ENCODE results near the gene SOX8. TPM values are rescaled to one million over a fixed set of nuclear protein-coding genes. Genes with fewer than 3 reads are reported as not detected.
A peak's percentile ranks its signal among the peaks of the same experiment; 100 is the strongest.

SOX8 gene
- polyA plus RNA-seq, 3 donors from 2014 or later = 0.12 TPM; not detected in 2

DNA sequence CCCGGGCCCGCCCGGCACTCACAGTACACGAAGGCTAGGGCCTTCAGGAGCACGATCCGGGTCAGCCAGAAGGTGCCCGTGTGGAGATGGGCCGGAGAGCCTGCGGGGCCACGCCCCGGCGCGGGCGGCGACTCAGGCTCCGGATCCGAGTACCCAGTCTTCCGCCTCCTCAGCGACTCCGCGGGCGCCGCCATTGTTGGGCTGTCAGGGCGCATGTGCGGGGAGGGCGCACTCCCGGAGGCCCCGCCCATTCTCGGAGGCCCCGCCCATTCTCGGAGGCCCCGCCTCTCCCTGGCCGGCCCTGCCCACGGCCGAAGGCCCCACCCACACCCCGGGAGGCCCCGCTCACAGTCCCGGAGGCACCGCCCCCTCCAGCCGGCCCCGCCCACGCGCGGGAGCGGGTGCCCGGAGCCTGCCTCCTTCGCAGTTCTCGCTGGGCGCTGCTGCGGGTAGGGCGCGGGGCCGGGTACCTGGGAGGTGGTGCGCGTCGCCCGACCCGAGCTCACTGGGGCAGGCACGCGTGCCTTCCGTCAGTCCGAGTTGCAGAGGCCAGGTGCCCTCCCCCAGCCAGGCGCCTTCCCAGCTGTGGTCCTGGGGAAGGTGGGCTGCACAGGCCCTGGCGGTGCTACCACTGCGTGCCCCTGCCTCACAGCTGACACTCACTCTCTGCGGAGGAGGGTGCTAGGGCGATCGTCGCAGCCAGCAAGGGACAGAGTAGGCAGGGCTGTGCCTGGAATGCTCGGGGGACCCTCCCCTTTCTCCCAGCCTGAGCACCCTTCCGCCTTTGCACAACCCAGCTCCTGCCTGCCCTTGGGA lies 10.6 kb upstream of the SOX8 start, which contains the start of gene LMF1:
TSS of gene LMF1 (minus strand) at position 219 of the 816 bp plus-strand sequence. CDS start at position 215, 4 bp downstream.
- H3K4me1 Mint-ChIP-seq = peaks cover 13 to 17% of the 10 kb centered on the region in 2 donors
- H3K36me3 Mint-ChIP-seq = no peaks in the 10 kb centered on the region
- H3K27ac Mint-ChIP-seq = peak within 1 kb of the TSS in 5 of 6 donors; percentile 28 to 76 (median 70)
- DNase-seq = peak; percentile 95 to 98 (median 97)
- peak within 1 kb of the TSS; percentile 61 to 82 (median 74) for H3K4me3 Mint-ChIP-seq
- H3K27me3 Mint-ChIP-seq (ENCODE audit: low read depth in 3 of 3) = peaks cover 0 to 3% (median 0%) of the 10 kb centered on the region in 3 donors
- H3K9me3 Mint-ChIP-seq = no peaks in the 10 kb centered on the region

DNA sequence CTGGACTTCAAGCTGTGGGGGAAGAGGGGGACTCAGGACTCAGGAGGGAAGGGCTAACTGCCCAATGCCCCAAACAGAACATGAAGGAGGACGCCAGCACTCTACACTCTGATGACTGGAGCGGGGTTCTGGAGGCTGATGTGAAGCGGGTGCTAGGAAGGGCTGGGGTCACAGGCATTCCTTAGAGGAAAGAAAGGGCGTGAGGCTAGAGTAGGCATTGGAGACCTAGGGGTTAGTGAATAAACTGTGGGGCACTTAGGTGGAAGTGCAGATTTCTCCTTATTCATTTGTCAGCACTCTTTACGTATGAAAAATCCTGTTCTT lies 10.0 kb upstream of the SOX8 start:
- peaks cover 0 to 3% (median 0%) of the 10 kb centered on the region in 3 donors for H3K27me3 Mint-ChIP-seq (ENCODE audit: low read depth in 3 of 3)
- peaks cover 12 to 17% of the 10 kb centered on the region in 2 donors for H3K4me1 Mint-ChIP-seq
- H3K27ac Mint-ChIP-seq = peak overlapping the region in 4 of 6 donors; percentile 15 to 73 (median 46)
- no peaks in the 10 kb centered on the region for H3K9me3 Mint-ChIP-seq
- no peaks in the 10 kb centered on the region for H3K36me3 Mint-ChIP-seq
- peak overlapping the region; percentile 61 to 77 (median 73) for H3K4me3 Mint-ChIP-seq
- no peak for DNase-seq

DNA sequence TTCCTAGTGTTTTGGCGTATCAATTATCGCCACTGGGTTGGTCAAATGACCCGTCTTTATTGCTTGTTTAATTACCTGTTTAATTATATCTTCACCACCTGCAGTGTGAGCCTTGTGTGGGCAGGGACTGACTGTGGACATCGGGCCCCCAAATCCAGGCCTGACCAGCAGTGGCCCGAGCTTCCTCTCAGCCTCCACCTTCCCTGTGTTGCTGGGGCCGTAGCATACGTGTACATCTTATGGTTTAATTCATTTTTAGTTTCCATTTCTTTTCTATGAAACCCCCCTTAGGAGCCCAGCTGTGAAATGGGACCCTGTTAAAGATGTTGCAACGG lies 9.6 kb upstream of the SOX8 start:
- Mint-ChIP-seq H3K9me3 (no peaks in the 10 kb centered on the region), H3K27ac (peak overlapping the region in 4 of 6 donors; percentile 21 to 76 (median 72)), H3K4me3 (peak overlapping the region; percentile 61 to 77 (median 73)), H3K27me3 (ENCODE audit: low read depth in 3 of 3) (no peaks in the 10 kb centered on the region), H3K36me3 (no peaks in the 10 kb centered on the region), H3K4me1 (peaks cover 12 to 17% of the 10 kb centered on the region in 2 donors)
- DNase-seq = no peak

DNA sequence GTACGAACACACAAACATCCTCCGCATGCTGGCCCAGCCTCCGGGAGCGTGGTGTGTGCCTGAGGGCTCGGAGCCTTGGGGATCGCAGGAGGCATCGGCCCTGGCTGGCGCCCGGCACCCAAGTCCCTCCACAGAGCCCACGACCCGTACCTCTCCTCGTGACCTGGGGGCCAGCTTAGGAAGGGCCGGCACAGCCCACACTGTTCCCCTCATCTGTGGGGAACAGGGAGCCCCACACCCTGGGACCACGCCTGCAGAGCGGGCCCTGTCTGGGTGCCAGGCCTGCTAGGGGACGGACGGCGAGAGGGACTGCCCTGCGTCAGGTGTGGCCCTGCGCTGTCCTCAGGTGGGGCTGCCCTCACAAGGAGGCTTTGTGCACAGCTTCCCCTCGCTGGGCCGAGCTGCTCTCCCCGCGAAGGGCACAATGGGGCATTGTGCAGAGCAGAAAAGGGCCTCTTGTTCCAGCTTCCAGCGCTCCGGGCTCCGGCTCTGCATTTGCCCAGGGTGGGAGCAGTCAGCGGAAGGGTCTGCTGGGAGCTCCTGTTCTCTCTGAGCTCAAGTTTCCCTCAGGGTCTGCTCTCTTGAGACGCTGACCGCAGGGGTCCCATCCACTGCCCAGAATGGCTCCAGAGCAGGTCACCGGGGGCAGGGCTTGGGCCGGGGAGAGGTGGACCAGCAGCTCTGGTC lies 9.1 kb upstream of the SOX8 start:
- Mint-ChIP-seq H3K4me3 (no peak overlapping the region), H3K36me3 (no peaks in the 10 kb centered on the region), H3K27me3 (ENCODE audit: low read depth in 3 of 3) (peaks cover 0 to 2% (median 0%) of the 10 kb centered on the region in 3 donors), H3K9me3 (no peaks in the 10 kb centered on the region), H3K27ac (peak overlapping the region in 1 of 6 donors; percentile 73), H3K4me1 (peaks cover 12 to 17% of the 10 kb centered on the region in 2 donors)
- no peak for DNase-seq

DNA sequence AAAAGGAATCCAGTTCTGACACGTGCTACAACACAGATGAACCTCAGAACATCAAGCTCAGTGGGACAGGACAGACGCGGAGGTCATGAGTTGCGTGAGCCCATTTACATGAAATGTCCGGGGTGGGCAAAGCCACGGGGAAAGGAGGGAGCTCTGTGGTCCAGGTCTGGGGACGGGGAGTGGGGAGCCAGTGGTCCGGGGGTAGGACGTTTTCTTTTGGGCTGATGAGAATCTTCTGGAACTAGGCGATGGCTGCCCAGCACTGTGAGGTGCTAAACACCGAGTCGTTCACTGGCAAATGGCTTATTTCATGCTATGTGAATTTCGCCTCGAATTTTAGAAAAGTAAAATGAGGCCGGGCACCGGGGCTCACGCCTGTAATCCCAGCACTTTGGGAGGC lies 8.2 kb upstream of the SOX8 start:
- Mint-ChIP-seq H3K4me1 (peaks cover 11% of the 10 kb centered on the region in 2 donors), H3K9me3 (no peaks in the 10 kb centered on the region), H3K27ac (no peak overlapping the region), H3K4me3 (no peak overlapping the region), H3K27me3 (ENCODE audit: low read depth in 3 of 3) (peaks cover 0 to 2% (median 0%) of the 10 kb centered on the region in 3 donors), H3K36me3 (no peaks in the 10 kb centered on the region)
- DNase-seq = no peak

DNA sequence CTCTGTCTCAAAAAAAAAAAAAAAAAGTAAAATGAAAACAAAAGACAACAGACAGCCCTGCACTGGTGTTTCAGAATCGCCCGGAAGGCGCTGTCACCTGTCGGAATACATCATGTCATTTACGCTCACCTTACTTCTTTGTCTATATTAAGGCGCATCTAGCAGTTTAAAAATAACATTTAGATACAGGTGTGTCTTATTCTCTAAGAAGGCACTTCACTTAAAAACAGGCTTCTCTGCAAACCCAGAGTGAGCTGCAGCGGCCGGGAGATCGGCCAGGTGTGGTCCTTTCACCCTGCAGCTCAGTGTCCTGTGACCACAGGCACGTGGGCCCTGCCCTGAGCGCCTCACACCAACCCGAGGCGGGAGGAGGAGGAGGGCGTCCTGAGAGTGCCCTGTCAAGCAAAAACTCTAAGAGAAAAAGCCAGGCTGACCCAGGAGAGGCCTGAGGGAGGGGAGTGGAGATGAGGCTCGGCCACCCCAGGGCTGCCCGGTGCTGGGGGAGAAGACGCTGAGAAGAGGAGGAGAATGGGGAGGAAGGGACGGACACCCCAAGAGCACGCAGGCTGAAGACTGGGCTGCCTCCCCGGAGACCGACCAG lies 7.5 kb upstream of the SOX8 start:
- no peak for DNase-seq
- Mint-ChIP-seq H3K36me3 (no peaks in the 10 kb centered on the region), H3K4me3 (no peak overlapping the region), H3K27ac (no peak overlapping the region), H3K9me3 (no peaks in the 10 kb centered on the region), H3K27me3 (ENCODE audit: low read depth in 3 of 3) (peaks cover 2 to 3% (median 3%) of the 10 kb centered on the region in 3 donors), H3K4me1 (peaks cover 4 to 7% of the 10 kb centered on the region in 2 donors)

DNA sequence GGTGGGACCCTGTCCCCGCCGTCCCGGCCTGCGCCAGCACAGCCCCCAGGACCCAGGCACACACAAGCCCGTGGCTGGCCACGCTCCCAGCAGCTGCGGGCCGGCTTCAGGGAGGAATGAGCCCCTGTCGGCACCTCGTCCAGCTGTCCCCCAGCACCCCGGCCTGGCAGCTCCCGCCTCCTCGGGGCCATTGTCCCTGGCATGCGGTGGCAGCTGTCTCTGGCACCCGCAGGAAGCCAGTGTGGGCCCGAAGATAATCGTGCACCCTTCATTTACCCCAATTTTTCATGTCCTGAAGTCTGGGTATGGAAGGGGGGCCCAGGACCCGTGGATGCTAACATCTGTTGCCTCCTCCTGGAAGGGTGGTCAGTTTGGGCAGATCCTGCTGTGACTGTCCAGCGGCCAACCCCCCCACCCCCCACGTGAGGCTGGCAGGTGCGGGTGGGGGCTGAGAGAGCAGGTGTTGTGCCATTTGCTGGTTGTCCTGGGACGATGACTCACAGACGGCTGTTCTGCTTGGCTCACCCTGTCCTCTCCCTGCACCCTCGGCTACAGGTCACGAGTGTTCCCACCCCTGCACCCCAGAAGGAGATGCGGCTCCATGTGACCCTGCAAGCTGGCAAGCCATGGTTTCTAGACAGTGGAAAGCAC lies 6.8 kb upstream of the SOX8 start:
- DNase-seq = no peak
- H3K36me3 Mint-ChIP-seq = no peaks in the 10 kb centered on the region
- no peak overlapping the region for H3K4me3 Mint-ChIP-seq
- H3K4me1 Mint-ChIP-seq = peaks cover 0 to 4% of the 10 kb centered on the region in 2 donors
- no peak overlapping the region for H3K27ac Mint-ChIP-seq
- no peaks in the 10 kb centered on the region for H3K9me3 Mint-ChIP-seq
- peaks cover 2 to 5% (median 3%) of the 10 kb centered on the region in 3 donors for H3K27me3 Mint-ChIP-seq (ENCODE audit: low read depth in 3 of 3)

DNA sequence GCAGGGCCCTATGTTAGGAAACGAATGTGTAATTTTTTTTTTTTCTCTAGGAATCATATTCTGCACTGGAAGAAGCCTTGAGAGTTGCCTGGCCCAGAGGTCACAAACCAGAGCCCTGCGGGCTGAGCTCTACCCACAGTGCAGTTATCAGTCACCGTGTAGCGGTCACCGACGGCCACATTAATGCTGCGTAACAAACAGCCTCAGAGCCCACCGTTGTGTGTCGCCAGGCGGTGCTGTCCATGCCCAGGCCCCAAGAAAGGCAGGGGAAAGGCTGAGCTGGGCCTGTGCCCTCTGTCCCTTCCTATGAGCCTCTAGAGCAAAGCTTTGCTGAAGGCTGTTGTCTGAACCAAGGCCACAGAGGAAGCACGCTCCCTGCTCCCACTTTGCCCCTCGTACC lies 6.3 kb upstream of the SOX8 start:
- H3K4me3 Mint-ChIP-seq = no peak overlapping the region
- H3K4me1 Mint-ChIP-seq = peaks cover 0 to 4% of the 10 kb centered on the region in 2 donors
- no peak for DNase-seq
- peaks cover 2 to 5% (median 3%) of the 10 kb centered on the region in 3 donors for H3K27me3 Mint-ChIP-seq (ENCODE audit: low read depth in 3 of 3)
- H3K36me3 Mint-ChIP-seq = no peaks in the 10 kb centered on the region
- H3K27ac Mint-ChIP-seq = no peak overlapping the region
- H3K9me3 Mint-ChIP-seq = no peaks in the 10 kb centered on the region

DNA sequence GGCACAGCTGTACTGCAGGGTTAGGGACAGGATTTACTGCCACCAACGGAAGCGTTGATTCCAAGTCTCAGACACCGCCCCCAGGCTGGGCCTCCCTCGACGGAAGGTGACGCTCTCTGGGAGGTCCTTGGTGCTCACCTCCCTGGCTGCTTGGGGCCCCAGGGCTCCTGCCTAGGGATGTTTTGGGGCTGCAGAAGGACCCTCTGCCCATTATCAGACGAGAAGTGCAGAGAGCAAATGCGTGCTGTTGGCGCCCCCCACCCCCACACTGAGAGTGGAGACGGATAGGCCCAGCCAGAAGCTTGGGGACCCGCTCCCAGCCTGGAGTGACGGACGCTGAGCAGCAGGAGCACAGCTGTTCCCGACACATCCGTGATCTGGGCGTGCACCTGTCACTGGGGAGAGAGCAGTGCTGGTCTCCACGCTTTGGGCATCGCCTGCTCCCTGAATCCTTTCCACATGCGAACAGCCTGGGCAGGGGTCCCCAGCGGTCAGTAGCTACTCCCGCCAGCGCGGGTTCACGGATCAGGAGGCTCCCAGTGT lies 5.1 kb upstream of the SOX8 start:
- Mint-ChIP-seq H3K36me3 (no peaks in the 10 kb centered on the region), H3K27me3 (ENCODE audit: low read depth in 3 of 3) (peaks cover 5 to 11% (median 6%) of the 10 kb centered on the region in 3 donors), H3K4me1 (peaks cover 0 to 4% of the 10 kb centered on the region in 2 donors), H3K9me3 (peaks cover 0 to 1% (median 0%) of the 10 kb centered on the region in 6 donors), H3K4me3 (no peak overlapping the region), H3K27ac (no peak overlapping the region)
- no peak for DNase-seq

DNA sequence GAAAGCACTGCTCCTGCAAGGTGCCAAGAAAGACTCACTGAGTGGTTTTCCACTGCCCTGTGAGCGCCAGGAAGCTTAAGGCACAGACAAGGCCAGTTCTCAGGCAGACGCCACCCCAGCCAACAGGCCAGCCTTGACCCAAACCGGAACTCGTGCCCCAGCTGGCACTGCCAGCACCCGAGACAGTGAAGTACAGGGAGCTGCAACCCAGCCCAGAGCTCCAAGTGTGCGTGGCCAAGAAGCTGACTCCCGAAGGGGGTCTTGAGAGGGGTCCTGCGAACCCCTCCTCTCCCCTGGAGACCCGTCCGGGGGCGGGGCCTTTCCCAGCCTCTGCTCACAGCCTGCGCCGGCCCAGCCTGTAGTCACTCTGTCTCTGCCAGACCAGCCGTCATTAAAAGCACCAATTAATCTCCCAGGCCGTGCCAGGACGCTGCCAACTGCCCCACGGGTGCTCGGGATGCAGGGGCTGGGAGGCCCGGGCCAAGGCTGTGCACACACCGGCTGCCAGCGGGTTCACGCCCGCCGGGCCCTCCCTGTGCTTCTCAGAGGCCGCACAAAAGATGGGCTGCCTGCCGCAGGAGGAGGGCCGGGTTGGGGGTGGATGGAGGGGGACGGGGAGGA lies 4.4 kb upstream of the SOX8 start:
- Mint-ChIP-seq H3K36me3 (no peaks in the 10 kb centered on the region), H3K4me1 (no peaks in the 10 kb centered on the region), H3K27me3 (ENCODE audit: low read depth in 3 of 3) (peaks cover 5 to 11% (median 6%) of the 10 kb centered on the region in 3 donors), H3K27ac (no peak overlapping the region), H3K4me3 (no peak overlapping the region), H3K9me3 (peaks cover 0 to 1% (median 0%) of the 10 kb centered on the region in 6 donors)
- no peak for DNase-seq

DNA sequence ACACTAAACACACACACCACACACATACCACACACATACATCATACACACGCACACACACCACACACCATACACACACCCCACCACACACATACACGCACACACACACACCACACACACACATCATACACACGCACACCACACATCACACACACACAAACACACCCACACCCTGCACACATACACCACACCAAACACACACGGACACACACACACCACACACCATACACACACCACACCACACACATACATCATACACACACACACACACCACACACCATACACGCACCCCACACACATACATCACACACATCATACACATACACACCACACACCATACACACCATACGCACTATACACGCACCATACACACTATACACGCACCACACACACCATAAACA lies 3.7 kb upstream of the SOX8 start:
- DNase-seq = no peak
- H3K4me1 Mint-ChIP-seq = peaks cover 0 to under 1% of the 10 kb centered on the region in 2 donors
- peak overlapping the region in 1 of 6 donors; percentile 37 for H3K27ac Mint-ChIP-seq
- H3K4me3 Mint-ChIP-seq = peak overlapping the region in 1 of 5 donors; percentile 29
- peaks cover 5 to 13% (median 6%) of the 10 kb centered on the region in 3 donors for H3K27me3 Mint-ChIP-seq (ENCODE audit: low read depth in 3 of 3)
- peaks cover 0 to 1% (median 0%) of the 10 kb centered on the region in 6 donors for H3K9me3 Mint-ChIP-seq
- H3K36me3 Mint-ChIP-seq = no peaks in the 10 kb centered on the region

DNA sequence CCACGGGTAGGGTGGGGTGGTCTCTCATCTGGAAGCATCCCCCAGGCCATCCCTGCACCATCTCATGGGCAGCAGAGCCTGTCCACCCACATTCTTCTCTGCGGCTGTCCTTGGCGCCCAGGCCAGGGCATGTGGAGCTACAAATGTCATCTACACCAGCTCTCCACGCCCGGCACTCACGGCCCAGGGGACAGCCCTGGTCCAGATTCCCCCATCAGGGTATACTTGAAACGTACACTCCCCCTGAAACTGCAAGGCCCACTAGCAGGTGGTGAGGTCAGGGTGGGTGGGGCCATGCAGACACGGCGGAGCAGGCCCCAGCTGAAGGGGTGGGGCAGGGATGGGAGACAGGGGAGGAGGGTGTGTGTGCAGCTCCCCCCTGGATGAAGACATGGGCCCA lies 3.2 kb upstream of the SOX8 start:
- no peak overlapping the region for H3K4me3 Mint-ChIP-seq
- no peak for DNase-seq
- H3K27me3 Mint-ChIP-seq (ENCODE audit: low read depth in 3 of 3) = peaks cover 5 to 14% (median 6%) of the 10 kb centered on the region in 3 donors
- H3K27ac Mint-ChIP-seq = no peak overlapping the region
- H3K36me3 Mint-ChIP-seq = no peaks in the 10 kb centered on the region
- peaks cover 0 to 2% of the 10 kb centered on the region in 2 donors for H3K4me1 Mint-ChIP-seq
- H3K9me3 Mint-ChIP-seq = peaks cover 0 to 1% (median 0%) of the 10 kb centered on the region in 6 donors

DNA sequence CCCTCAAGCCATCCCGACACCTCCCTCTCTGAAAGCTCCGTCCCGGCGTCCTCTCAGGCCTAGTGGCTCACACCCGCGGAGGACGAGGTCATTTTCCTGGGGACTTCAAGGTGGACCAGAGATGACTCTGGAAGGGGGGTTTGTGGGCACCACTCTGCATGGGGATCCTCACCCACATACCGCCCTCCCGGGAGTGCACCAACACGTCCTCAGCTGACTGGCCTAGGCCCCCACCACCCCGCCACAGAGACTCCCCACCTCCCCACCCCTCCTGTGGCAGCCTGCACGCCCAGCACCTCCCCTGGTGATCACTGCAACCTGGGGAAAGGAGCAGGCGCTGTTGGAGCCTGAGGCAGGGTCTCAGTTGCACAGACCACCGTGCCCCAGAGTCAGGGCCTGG lies 2.4 kb upstream of the SOX8 start:
- no peak overlapping the region for H3K4me3 Mint-ChIP-seq
- H3K27me3 Mint-ChIP-seq (ENCODE audit: low read depth in 3 of 3) = peaks cover 5 to 14% (median 6%) of the 10 kb centered on the region in 3 donors
- DNase-seq = no peak
- H3K4me1 Mint-ChIP-seq = peaks cover 0 to 2% of the 10 kb centered on the region in 2 donors
- no peaks in the 10 kb centered on the region for H3K36me3 Mint-ChIP-seq
- peaks cover 0 to 1% (median 0%) of the 10 kb centered on the region in 6 donors for H3K9me3 Mint-ChIP-seq
- H3K27ac Mint-ChIP-seq = no peak overlapping the region

Measured in immature natural killer cell (primary cell).